Endothelial cell of hepatic sinusoid (primary cell): Measurements from ENCODE around the gene CD320.
"Not testable (repeated sequence)": the region's sequence is repeated elsewhere in the genome, so short reads cannot be mapped to it uniquely, and the experiment has no call there.

Experiments used
- in situ Hi-C: cut with HindIII; loops from 2 replicates; pipeline ENCODE4 v1.10.0; 2017; ENCODE audit warnings: low sequenced_read_pairs

Gene CD320

GRCh38 chr19:8310342-8311055 is 2.3 kb upstream of the CD320 start:
- in situ Hi-C loops, result no loop called here

DNA sequence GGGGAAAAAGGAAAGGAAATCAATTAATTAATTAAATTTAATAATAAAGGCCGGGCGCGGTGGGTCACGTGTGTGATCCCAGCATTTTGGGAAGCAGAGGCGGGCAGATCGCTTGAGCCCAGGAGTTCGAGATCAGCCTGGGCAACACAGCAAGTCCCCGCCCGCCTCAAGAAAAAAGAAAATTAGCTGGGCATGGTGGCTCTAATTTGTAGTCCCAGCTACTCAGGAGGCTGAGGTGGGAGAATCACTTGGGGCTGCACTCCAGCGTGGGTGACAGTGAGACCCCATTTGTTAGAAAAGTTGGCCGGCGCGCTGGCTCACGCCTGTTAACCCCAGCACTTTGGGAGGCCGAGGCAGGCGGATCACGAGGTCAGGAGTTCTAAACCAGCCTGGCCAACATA is 733 bp upstream of the CD320 start:
- in situ Hi-C loops, result no loop called here

- in situ Hi-C loops, result no loop called here
Observed at GRCh38 chr19:8307400-8307964, 676 bp downstream of the CD320 start.

DNA sequence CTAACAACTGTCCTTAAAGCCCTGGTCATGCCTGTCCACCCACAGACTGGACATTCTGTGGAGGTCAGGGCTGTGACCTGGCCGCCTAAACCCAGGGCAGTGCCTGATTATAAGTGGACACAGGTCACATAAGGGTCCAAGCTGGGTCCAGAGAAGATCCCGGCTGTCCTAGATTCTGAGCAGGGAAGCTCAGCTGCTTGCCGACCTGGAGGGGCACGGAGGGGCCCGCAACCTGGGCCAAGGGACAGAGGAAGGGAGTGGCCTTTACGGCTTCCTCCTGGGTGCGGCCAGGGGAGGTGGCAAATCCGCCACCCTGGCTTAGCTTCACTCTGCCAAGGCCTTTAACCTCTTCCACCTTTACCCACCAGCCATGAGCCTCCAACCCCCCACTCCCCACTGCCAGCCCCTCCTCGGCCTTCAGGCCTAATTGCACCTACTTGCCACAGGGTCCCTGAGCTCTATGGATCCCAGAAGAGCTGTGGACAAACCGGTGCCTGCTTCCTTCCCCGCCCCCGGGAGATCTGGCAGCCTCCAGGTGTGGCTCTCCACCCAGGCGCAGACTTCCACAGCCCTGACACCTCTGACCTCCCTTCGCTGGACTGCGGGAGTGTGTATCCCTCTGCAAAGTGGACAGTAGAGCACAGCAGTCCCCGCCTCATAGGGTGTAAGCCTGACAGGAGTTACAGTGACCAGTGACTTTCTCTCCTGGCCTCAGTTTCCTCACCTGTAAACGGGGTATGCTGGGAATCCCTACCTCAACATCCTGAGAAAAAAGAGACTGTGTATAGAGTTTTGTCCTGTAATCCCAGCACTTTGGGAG is 1.7 kb downstream of the CD320 start:
- in situ Hi-C loops, result no loop called here

DNA sequence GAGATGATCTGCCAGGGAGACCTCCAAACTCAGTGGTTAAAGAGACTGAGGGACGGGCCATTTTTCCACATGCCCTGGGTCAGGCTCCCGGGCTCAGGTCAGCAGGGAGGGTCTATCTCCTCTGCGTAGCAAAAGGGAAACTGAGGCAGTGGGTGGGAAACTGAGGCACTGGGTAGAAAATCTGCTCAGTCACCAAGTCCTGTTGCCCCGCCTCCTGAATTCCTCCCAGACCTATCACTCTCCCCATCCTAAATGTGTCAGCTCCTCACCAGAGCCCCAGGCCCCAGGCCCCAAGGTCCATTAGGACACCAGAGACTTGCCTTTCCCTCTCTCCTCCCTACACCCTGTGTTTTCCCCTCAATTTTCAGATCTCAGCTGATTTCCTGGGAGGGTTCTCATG is 2.4 kb downstream of the CD320 start:
- in situ Hi-C loops, result no loop called here

GRCh38 chr19:8304841-8305621 is 3.1 kb downstream of the CD320 start:
- in situ Hi-C loops, result no loop called here

- in situ Hi-C loops, result no loop called here
Observed at GRCh38 chr19:8302734-8303133, 5.4 kb downstream of the CD320 start.

DNA sequence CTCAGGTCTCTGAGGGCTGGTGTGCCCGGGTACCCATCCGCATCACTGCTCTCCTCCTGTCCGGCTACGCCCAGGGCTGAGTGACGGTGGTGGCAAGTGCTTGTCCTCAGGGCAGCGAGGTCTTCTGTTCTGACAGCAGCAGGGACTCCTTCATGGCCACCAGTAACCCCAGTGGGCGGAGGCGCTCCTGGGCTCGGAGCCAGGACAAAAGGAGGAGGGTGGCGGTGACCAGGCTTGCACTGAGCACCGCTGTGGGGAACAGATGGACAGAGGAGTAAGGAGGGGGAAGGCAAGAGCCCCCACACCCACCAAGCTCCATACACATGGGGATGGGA is 5.8 kb downstream of the CD320 start:
- in situ Hi-C loops, result no loop called here

DNA sequence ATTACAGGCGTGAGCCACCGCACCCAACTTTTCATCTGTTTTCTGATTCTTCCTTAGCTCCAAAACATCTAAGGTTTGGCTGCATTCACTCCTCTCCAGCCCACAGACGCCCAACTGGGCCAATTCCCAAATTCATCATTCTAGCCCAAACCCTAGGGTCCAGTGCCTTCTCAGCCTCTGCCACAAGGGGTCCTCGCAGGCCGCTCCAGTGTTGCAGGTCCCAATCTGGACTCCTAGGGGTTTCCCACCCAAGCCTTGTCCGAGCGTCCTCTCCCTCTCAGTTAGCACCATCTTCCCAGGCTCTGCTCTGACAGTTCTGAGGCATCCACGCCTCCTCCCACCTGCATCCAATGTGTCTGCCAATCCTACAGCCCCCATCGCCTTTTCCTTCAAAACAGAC is 16.8 kb downstream of the CD320 start:
- in situ Hi-C loops, result not testable (repeated sequence)

DNA sequence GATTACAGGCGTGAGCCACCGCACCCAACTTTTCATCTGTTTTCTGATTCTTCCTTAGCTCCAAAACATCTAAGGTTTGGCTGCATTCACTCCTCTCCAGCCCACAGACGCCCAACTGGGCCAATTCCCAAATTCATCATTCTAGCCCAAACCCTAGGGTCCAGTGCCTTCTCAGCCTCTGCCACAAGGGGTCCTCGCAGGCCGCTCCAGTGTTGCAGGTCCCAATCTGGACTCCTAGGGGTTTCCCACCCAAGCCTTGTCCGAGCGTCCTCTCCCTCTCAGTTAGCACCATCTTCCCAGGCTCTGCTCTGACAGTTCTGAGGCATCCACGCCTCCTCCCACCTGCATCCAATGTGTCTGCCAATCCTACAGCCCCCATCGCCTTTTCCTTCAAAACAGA is 31.6 kb downstream of the CD320 start:
- in situ Hi-C loops, result not testable (repeated sequence)

DNA sequence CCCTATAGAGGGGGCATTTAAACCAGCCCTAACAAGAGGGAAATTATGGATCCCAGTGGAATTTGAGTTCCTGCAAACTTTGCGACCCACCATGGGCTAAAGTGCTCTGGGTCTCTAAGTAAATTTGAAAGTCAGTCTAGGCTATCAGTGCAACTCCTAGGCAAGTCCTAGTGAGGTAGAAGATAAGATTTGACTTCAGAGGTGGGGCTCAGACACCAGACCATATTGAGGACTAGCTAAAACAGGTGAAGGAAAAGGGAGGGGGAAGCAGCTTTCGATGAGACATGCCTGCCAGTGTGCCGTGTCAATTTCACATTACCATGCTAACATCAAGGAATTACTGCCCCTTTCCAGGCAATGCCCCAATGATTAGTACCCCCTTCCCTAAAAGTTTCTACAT is 38.4 kb downstream of the CD320 start:
- in situ Hi-C loops, result no loop called here

- in situ Hi-C loops, result no loop called here
Observed at GRCh38 chr19:8265872-8266271, 42.3 kb downstream of the CD320 start.

- in situ Hi-C loops, result not testable (repeated sequence)
Observed at GRCh38 chr19:8264248-8264647, 43.9 kb downstream of the CD320 start.

DNA sequence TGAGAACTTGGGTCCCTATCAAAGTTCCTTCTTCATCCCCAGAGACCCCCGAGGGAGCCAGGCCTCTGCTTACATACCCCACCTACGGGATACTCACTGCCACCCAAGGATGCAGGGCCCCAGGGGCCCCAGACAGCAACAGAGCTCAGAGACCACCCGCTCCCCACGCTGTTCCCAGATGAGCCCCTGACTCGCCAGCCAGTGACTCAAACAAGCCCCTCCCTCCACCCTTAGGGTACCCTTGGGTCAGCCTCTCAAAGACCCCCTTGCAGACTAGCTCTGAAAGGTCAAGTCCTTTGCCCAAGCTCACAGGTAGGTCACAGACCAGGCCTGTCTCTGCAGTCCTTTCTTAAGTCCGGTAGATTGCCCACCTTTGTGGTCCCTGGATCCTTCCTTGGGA is 45.7 kb downstream of the CD320 start:
- in situ Hi-C loops, result no loop called here

- in situ Hi-C loops, result no loop called here
Observed at GRCh38 chr19:8261881-8262280, 46.3 kb downstream of the CD320 start.

- in situ Hi-C loops, result no loop called here
Observed at GRCh38 chr19:8261347-8261746, 46.8 kb downstream of the CD320 start.

DNA sequence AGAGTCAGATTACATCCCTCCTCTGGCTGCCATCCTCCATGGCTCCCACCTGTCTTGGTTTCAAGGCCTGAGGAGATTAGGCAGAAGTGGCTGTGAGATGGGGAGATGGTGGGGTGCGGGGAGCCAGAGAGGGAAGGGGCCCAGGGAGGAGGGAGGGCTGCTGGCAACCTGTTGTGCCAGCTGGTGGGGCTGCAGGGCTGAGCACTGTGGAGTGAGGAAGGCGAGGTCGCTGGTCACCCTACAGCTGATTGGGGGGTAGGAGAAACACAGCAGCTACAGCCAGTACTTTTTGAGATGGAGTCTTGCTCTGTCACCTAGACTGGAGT is 48.3 kb downstream of the CD320 start:
- in situ Hi-C loops, result no loop called here

DNA sequence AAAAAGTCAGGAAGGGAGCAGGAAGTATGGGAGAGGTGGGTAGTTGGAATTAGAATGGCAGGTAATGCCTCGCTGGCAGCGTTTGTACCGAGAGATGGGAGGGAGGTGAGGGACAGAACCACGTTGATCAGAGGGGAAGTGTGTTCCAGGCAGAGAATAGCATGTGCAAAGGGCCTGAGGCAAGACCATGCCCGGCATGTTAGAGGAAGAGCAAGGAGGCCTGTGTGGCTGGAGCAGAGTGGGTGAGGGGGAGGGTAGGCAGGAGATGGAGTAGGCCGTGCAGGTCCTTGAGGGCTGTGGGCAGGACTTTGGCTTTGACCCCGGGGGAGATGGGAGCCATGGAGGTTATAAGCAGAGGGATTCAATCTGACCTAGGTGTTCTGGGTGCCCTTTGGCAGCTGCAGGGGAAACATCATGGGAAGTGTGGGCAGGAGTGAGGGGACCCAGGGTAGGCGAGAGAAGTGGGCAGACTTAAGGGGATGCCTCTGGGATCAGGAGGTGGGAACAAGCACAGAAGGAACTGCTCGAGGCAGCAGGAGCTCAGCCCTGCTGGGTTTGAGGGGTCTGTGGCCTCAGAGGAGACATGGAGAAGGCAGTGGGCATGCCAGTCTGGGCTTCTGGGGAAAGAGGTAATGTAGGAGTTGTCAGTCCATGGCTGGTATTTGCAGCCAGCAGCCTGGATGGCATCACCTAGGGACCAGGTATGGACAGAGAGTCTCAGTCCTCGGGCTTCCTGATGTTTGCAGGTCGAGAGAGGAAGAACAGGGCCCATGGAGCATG is 48.8 kb downstream of the CD320 start:
- in situ Hi-C loops, result no loop called here

- in situ Hi-C loops, result no loop called here
Observed at GRCh38 chr19:8257052-8257443, 51.1 kb downstream of the CD320 start.

- in situ Hi-C loops, result no loop called here
Observed at GRCh38 chr19:8256276-8257051, 51.7 kb downstream of the CD320 start.
